Stimulated activated CD4-positive, alpha-beta T cell treated with anti-CD3 and anti-CD28 coated beads, Interleukin-2, amount 100 ng/mL, for 24 hours (primary cell): ENCODE results near the gene ERMARD.

Source experiments
- DNase-seq, 2 donors: peaks; one replicate each; pipeline ENCODE4 v3.0.0-alpha.2; 2020

Gene ERMARD

DNA sequence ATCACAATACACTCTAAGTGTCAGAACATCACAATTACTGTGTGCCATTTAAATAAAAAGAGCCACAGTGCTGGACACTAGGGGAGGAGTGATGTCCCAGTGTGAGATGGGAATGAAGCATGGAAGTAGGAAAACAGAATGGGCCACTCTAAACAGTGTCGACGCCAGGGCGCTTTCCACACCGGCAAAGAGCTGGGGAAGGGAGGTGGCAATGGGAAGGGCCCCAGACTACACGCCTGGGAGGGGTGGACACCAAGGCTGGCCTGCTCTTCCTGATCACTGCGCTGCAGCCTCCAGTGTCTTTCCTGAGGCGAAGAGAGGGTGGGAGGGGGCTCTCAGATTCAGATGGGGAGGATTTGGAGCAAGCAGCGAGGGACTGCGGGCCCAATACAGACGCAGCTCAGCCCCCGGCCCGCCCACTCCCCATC is 75.9 kb downstream of the ERMARD start:
- no peak for DNase-seq

DNA sequence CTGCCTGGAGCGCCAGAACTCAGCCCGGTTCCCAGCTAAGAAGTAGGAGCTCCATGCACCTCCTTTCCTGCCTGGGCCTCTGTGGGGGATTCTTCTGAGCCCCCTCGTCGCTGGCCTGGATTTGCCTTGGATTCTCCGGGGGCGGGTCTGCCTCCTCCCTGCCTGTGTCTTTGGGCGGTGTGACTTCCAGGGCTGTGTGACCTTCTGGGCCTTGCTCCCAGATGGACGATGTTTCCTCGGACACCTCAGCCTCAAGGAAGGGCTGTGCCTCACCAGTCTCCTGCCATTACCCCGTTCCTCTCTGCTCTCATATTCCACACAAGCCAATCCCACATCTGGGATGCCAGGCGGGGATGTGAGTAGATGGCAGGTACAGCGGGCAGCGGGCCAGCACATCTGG is 76.8 kb downstream of the ERMARD start:
- DNase-seq, result no peak

DNA sequence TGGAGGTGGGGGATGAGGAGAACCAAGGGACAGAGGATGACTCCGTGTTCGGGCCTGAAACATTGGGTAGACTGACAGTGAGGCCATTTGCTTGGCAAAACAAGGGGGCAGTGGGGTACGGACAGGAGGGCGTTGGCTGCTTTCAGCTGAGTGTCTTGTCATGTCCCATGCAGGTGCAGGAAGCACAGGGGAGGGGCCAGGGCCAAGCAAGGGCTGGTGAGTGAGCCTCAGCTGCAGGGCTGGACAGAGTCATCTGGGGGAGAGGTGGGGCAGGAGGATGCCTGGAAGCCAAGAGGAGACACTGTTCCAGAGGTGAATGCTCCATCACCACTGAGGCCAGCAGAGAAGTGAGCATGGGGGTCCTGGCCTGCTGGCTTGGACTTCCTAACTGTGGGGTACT is 78.4 kb downstream of the ERMARD start:
- no peak for DNase-seq

DNA sequence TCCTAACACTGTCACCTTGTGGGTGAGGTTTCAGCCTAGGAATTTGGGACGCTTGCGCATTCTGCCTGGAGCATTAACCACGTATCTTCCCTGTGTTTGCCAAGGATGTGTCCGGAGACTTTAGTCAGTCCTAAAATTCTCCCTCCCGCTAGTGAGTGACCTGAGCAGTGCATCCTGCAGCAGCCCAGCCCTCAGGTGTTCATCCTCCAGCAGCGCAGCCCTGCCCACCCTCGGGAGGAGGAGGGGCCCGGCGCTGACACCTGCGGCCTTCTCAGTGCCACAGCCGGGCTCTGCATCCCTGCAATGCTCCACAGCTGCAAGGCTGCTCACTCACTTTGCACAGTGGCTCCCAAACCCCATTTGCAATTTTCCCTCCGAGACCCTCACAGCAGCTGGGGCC is 79.5 kb downstream of the ERMARD start:
- no peak for DNase-seq
